A673 (cell line): ENCODE measurements around the gene MOGAT2. TPM values are rescaled to one million over a fixed set of nuclear protein-coding genes. Genes with fewer than 3 reads are reported as not detected.

Experiments used
- BruUV-seq: library from RNA; stranded (reverse); fragments of 400-500 nt; replicated peaks from 2 replicates; lab custom pipeline; 2021; lab: Mats Ljungman, UMichigan
- CTCF ChIA-PET: fragments of 300-600 bp; sonication (Branson Sonifier 250); formaldehyde crosslinking; loops from one replicate; lab custom pipeline; 2022; ENCODE audit warnings: antibody characterized with exemption; lab: Charles Lee
- POLR2A ChIA-PET: fragments of 300-600 bp; sonication (Branson Sonifier 250); formaldehyde crosslinking; loops from one replicate; lab custom pipeline; 2022; ENCODE audit warnings: antibody characterized with exemption; ENCODE audit not compliant: low non-redundant PET; lab: Charles Lee
- DNase-seq: peaks from one replicate; pipeline ENCODE4 v3.0.0-alpha.2; 2015; ENCODE audit warnings: low spot score
- H3K27ac ChIP-seq: fragments of 200-600 bp; sonication (generic); 2 replicates; pipeline ENCODE4 v1.5.1; 2016; ENCODE audit warnings: mixed run types, low read depth, mild to moderate bottlenecking, mixed read lengths, antibody characterized with exemption, low read length; ENCODE audit not compliant: poor library complexity, severe bottlenecking
- H3K27me3 ChIP-seq: fragments of 200-600 bp; sonication (generic); replicated peaks from 2 replicates; pipeline ENCODE4 v1.6.1; 2017; ENCODE audit warnings: mixed run types, low read depth, mild to moderate bottlenecking, mixed read lengths, antibody characterized with exemption, low read length; ENCODE audit not compliant: insufficient read depth, poor library complexity
- H3K36me3 ChIP-seq: fragments of 200-600 bp; sonication (generic); 2 replicates; pipeline ENCODE4 v1.6.1; 2016; ENCODE audit warnings: mixed run types, mild to moderate bottlenecking, mixed read lengths, antibody characterized with exemption, low read length; ENCODE audit not compliant: insufficient read depth, poor library complexity, severe bottlenecking
- H3K4me1 ChIP-seq: fragments of 200-600 bp; sonication (generic); 2 replicates; pipeline ENCODE4 v1.6.1; 2017; ENCODE audit warnings: mixed run types, mild to moderate bottlenecking, mixed read lengths, antibody characterized with exemption, low read length; ENCODE audit not compliant: insufficient read depth, poor library complexity, severe bottlenecking
- H3K4me3 ChIP-seq: fragments of 200-600 bp; sonication (generic); 2 replicates; pipeline ENCODE4 v1.5.1; 2016; ENCODE audit warnings: low read depth, mixed run types, mild to moderate bottlenecking, mixed read lengths, low read length; ENCODE audit not compliant: poor library complexity, severe bottlenecking
- H3K9me3 ChIP-seq: fragments of 200-600 bp; sonication (generic); 2 replicates; pipeline ENCODE4 v1.6.1; 2016; ENCODE audit warnings: mixed run types, low read depth, mild to moderate bottlenecking, mixed read lengths, antibody characterized with exemption, low read length; ENCODE audit not compliant: poor library complexity, severe bottlenecking
- CTCF ChIP-seq: fragments of 300-800, 200-600 bp; sonication (generic); conservative IDR thresholded peaks from 2 replicates; pipeline ENCODE4 v1.5.1; 2017; ENCODE audit warnings: low read depth, mild to moderate bottlenecking, antibody characterized with exemption, low read length, moderate library complexity, mixed read lengths
- EZH2 ChIP-seq: fragments of 200-600 bp; sonication (generic); IDR thresholded peaks from 2 replicates; pipeline ENCODE4 v1.6.1; 2017; ENCODE audit warnings: borderline replicate concordance, low read depth, mild to moderate bottlenecking, mixed read lengths, antibody characterized with exemption, low read length; ENCODE audit not compliant: poor library complexity, severe bottlenecking
- intact Hi-C: fragments of 100-400 bp; cut with micrococcal nuclease; formaldehyde crosslinking; loops from one replicate; pipeline ENCODE4 v1.10.0; 2022; ENCODE audit not compliant: unreplicated experiment
- total RNA-seq: library from RNA; stranded (reverse); gene quantifications from 2 replicates; pipeline ENCODE4 v1.2.3, GENCODE V29; 2021

Gene MOGAT2
- total RNA-seq, 1 experiment from 2014 or later, result not detected

GRCh38 chr11:75770102-75770501, 52.5 kb downstream of the MOGAT2 start:
- TSS peak; percentile 57 for BruUV-seq

GRCh38 chr11:75771646-75772410, 54.2 kb downstream of the MOGAT2 start:
- Histone ChIP-seq H3K4me3 (no peak overlapping the region), H3K27me3 (no peaks in the 10 kb centered on the region), H3K9me3 (no peaks in the 10 kb centered on the region), H3K27ac (no peak overlapping the region), H3K4me1 (peaks cover 17% of the 10 kb centered on the region), H3K36me3 (no peaks in the 10 kb centered on the region)
- no peak for DNase-seq
- BruUV-seq, result no TSS peak
- ChIA-PET CTCF (no interaction called here), POLR2A (no interaction called here)
- TF ChIP-seq CTCF, result no peak
- no peak for TF ChIP-seq EZH2
- intact Hi-C loops, result no loop called here

More at GRCh38 chr11:75770102-75770501, 52.5 kb downstream of the MOGAT2 start:
- intact Hi-C loops, result no loop called here
- POLR2A ChIA-PET, result no interaction called here
- no peak for DNase-seq
- Histone ChIP-seq H3K4me1 (peaks cover 17% of the 10 kb centered on the region), H3K27ac (no peak overlapping the region), H3K27me3 (no peaks in the 10 kb centered on the region), H3K9me3 (no peaks in the 10 kb centered on the region), H3K4me3 (no peak overlapping the region), H3K36me3 (no peaks in the 10 kb centered on the region)
- CTCF ChIA-PET, result no interaction called here
- no peak for TF ChIP-seq EZH2
- TF ChIP-seq CTCF, result no peak

GRCh38 chr11:75773595-75774353, 56.1 kb downstream of the MOGAT2 start:
- no peaks in the 10 kb centered on the region for H3K9me3 ChIP-seq
- no peak for DNase-seq
- no peaks in the 10 kb centered on the region for H3K27me3 ChIP-seq
- intact Hi-C loops, result no loop called here
- TF ChIP-seq CTCF, result no peak
- no peak for TF ChIP-seq EZH2
- H3K27ac ChIP-seq, result no peak overlapping the region
- H3K4me1 ChIP-seq, result peaks cover 8% of the 10 kb centered on the region
- H3K36me3 ChIP-seq, result no peaks in the 10 kb centered on the region
- POLR2A ChIA-PET, result no interaction called here
- CTCF ChIA-PET, result no interaction called here
- BruUV-seq, result no TSS peak
- no peak overlapping the region for H3K4me3 ChIP-seq
